SK-N-SH (cell line): Measurements from ENCODE around the gene EN1. TPM values are rescaled to one million over a fixed set of nuclear protein-coding genes. Genes with fewer than 3 reads are reported as not detected.

Source experiments
- CTCF ChIA-PET: fragments of 300-600, 350-600 bp; formaldehyde crosslinking; extraction: SDS; loops from one replicate; lab custom pipeline; 2021; lab: Yijun Ruan, JAX
- POLR2A ChIA-PET: fragments of 350-600 bp; sonication (Branson Sonifier 250); formaldehyde crosslinking; extraction: SDS; loops from one replicate; lab custom pipeline; 2020; ENCODE audit warnings: antibody characterized with exemption, inconsistent platforms; lab: Yijun Ruan, JAX
- DNase-seq: peaks from one replicate; pipeline ENCODE4 v3.0.0; 2012
- H2AFZ ChIP-seq: fragments of 200-600 bp; sonication (generic); 2 replicates; pipeline ENCODE4 v1.8.1; 2016; ENCODE audit warnings: antibody characterized with exemption, mild to moderate bottlenecking, low read depth
- H3F3A ChIP-seq: fragments of 200-600 bp; sonication (generic); replicated peaks from 2 replicates; pipeline ENCODE3; 2016; ENCODE audit warnings: antibody characterized with exemption, mild to moderate bottlenecking; ENCODE audit not compliant: insufficient read depth
- H3K27ac ChIP-seq, 2 experiments: fragments of 200-500 bp in 1 of 2; fragments of 200-600 bp in 1 of 2; sonication (Bioruptor generic) in 1 of 2; sonication (generic), shearing (Covaris generic) in 1 of 2; 2 replicates each; pipeline versions ENCODE4 v1.5.1 to v1.6.1; 2014 to 2016; ENCODE audit warnings: low read depth in 2 of 2, inconsistent platforms in 1 of 2, low read length in 1 of 2, mild to moderate bottlenecking in 1 of 2, mixed read lengths in 1 of 2
- H3K27me3 ChIP-seq: fragments of 200-600 bp; sonication (generic), shearing (Covaris generic); 2 replicates; pipeline ENCODE4 v1.6.1; 2016; ENCODE audit warnings: mixed run types; ENCODE audit not compliant: insufficient read depth
- H3K36me3 ChIP-seq, 2 experiments: fragments of 200-500 bp in 1 of 2; fragments of 200-600 bp in 1 of 2; sonication (Bioruptor generic) in 1 of 2; sonication (generic) in 1 of 2; replicated peaks in 1 of 2; 2 replicates each; pipeline versions ENCODE3 to v1.5.1; 2014 to 2016; ENCODE audit warnings: low read length in 1 of 2, mild to moderate bottlenecking in 1 of 2; ENCODE audit not compliant: insufficient read depth in 2 of 2, control insufficient read depth in 1 of 2
- H3K4me1 ChIP-seq, 2 experiments: fragments of 200-500 bp in 1 of 2; fragments of 200-600 bp in 1 of 2; sonication (Bioruptor generic) in 1 of 2; sonication (generic), shearing (Covaris generic) in 1 of 2; 2 replicates each; pipeline versions ENCODE4 v1.5.1 to v1.6.1; 2014 to 2016; ENCODE audit warnings: low read depth in 1 of 2, low read length in 1 of 2, mixed run types in 1 of 2; ENCODE audit not compliant: insufficient read depth in 2 of 2, control insufficient read depth in 1 of 2
- H3K4me2 ChIP-seq: fragments of 200-600 bp; sonication (generic), shearing (Covaris generic); 2 replicates; pipeline ENCODE4 v1.6.1; 2017; ENCODE audit warnings: mixed run types
- H3K4me3 ChIP-seq, 2 experiments: fragments of 200-500 bp in 1 of 2; fragments of 200-600 bp in 1 of 2; sonication (Bioruptor generic) in 1 of 2; sonication (generic), shearing (Covaris generic) in 1 of 2; 2 replicates each; pipeline versions ENCODE4 v1.5.1 to v1.8.1; 2014 to 2016; ENCODE audit warnings: low read depth in 2 of 2, inconsistent platforms in 1 of 2, low read length in 1 of 2, mild to moderate bottlenecking in 1 of 2, mixed read lengths in 1 of 2, moderate library complexity in 1 of 2
- H3K79me2 ChIP-seq: fragments of 200-600 bp; sonication (generic); 2 replicates; pipeline ENCODE4 v1.8.1; 2017; ENCODE audit warnings: mild to moderate bottlenecking; ENCODE audit not compliant: insufficient read depth
- H3K9ac ChIP-seq: fragments of 200-600 bp; sonication (generic); 2 replicates; pipeline ENCODE4 v1.6.1; 2017; ENCODE audit warnings: mixed run types
- H3K9me2 ChIP-seq: fragments of 200-600 bp; sonication (generic); 2 replicates; pipeline ENCODE4 v1.6.1; 2017; ENCODE audit warnings: mixed run types
- H3K9me3 ChIP-seq: fragments of 200-600 bp; sonication (generic); 2 replicates; pipeline ENCODE4 v1.6.1; 2017; ENCODE audit warnings: mixed run types, mild to moderate bottlenecking, moderate library complexity
- H4K20me1 ChIP-seq: fragments of 200-600 bp; sonication (generic); 2 replicates; pipeline ENCODE4 v1.6.1; 2017; ENCODE audit warnings: mild to moderate bottlenecking, mixed run types; ENCODE audit not compliant: insufficient read depth
- EP300 ChIP-seq, 2 experiments: IDR thresholded peaks; 2 replicates each; pipeline versions ENCODE4 v1.4.0 to v1.6.1; 2012; ENCODE audit warnings: borderline replicate concordance in 1 of 2, low read depth in 1 of 2, low read length in 1 of 2
- FOXJ3 ChIP-seq: sonication (generic); formaldehyde crosslinking; IDR thresholded peaks from 2 replicates; pipeline ENCODE4 v1.5.1; 2020; ENCODE audit warnings: mild to moderate bottlenecking, missing genetic modification reagents
- FOXM1 ChIP-seq: IDR thresholded peaks from 2 replicates; pipeline ENCODE4 v1.4.0; 2012; ENCODE audit warnings: low read depth, mild to moderate bottlenecking
- GABPA ChIP-seq: IDR thresholded peaks from 2 replicates; pipeline ENCODE4 v1.4.0; 2012; ENCODE audit warnings: low read depth, mild to moderate bottlenecking
- GATA2 ChIP-seq: sonication (generic); formaldehyde crosslinking; IDR thresholded peaks from 2 replicates; pipeline ENCODE4 v1.5.0; 2020; ENCODE audit warnings: mild to moderate bottlenecking, missing genetic modification reagents
- IRF3 ChIP-seq: fragments of 150-350 bp; IDR thresholded peaks from 2 replicates; pipeline ENCODE4 v1.6.1; 2016; ENCODE audit warnings: mild to moderate bottlenecking, low read depth, low read length
- MAX ChIP-seq: IDR thresholded peaks from 2 replicates; pipeline ENCODE4 v1.4.0; 2012; ENCODE audit warnings: low read depth
- NFIC ChIP-seq: IDR thresholded peaks from 2 replicates; pipeline ENCODE4 v1.4.0; 2012; ENCODE audit warnings: borderline replicate concordance
- PBX3 ChIP-seq: IDR thresholded peaks from 2 replicates; pipeline ENCODE4; 2012
- POLR2AphosphoS5 ChIP-seq: IDR thresholded peaks from 2 replicates; pipeline ENCODE4 v1.6.1; 2012; ENCODE audit warnings: low read depth, low read length
- RCOR1 ChIP-seq: fragments of 150-350 bp; IDR thresholded peaks from 2 replicates; pipeline ENCODE4 v1.6.1; 2017; ENCODE audit warnings: antibody characterized with exemption, low read length
- REST ChIP-seq: IDR thresholded peaks from 2 replicates; pipeline ENCODE4 v1.6.1; 2012; ENCODE audit warnings: mild to moderate bottlenecking, low read depth, low read length, moderate library complexity
- RFX5 ChIP-seq: IDR thresholded peaks from 2 replicates; pipeline ENCODE4 v1.6.1; 2012; ENCODE audit warnings: mild to moderate bottlenecking, improper control_type of control experiment, low read length
- RXRA ChIP-seq: IDR thresholded peaks from 2 replicates; pipeline ENCODE4 v1.4.0; 2012; ENCODE audit warnings: low read depth, mild to moderate bottlenecking, borderline replicate concordance
- SIN3A ChIP-seq: IDR thresholded peaks from 2 replicates; pipeline ENCODE4 v1.6.1; 2012; ENCODE audit warnings: low read depth, mild to moderate bottlenecking, low read length, moderate library complexity, borderline replicate concordance
- SMC3 ChIP-seq: IDR thresholded peaks from 2 replicates; pipeline ENCODE4 v1.6.1; 2012; ENCODE audit warnings: low read depth, low read length, improper control_type of control experiment
- TAF1 ChIP-seq: IDR thresholded peaks from 2 replicates; pipeline ENCODE4 v1.6.1; 2012; ENCODE audit warnings: low read depth, mild to moderate bottlenecking, low read length, moderate library complexity, borderline replicate concordance
- USF1 ChIP-seq: IDR thresholded peaks from 2 replicates; pipeline ENCODE4 v1.4.0; 2012; ENCODE audit warnings: low read depth, borderline replicate concordance
- YY1 ChIP-seq: IDR thresholded peaks from 2 replicates; pipeline ENCODE4 v1.4.0; 2012; ENCODE audit warnings: low read depth, mild to moderate bottlenecking
- ZBTB33 ChIP-seq: IDR thresholded peaks from 2 replicates; pipeline ENCODE4 v1.4.0; 2012; ENCODE audit warnings: low read depth, borderline replicate concordance
- WGBS: methylation state at CpG from one replicate; pipeline ENCODE4 v1.1.6; 2017; ENCODE audit warnings: low lambda C conversion rate; 5-methylcytosine and 5-hydroxymethylcytosine counted together
- polyA plus RNA-seq, 3 experiments: library from polyadenylated mRNA; depleted of rRNA; stranded (reverse); fragments of >200 nt; gene quantifications; 2 replicates each; pipeline ENCODE4 v1.2.3, GENCODE V29; 2012

Gene EN1
- polyA plus RNA-seq, 1 of the 3 experiments (the other 2 are of a cell fraction): not detected

- TF ChIP-seq SIN3A: no peak
- TF ChIP-seq REST: no peak
- TF ChIP-seq PBX3: no peak
- no peak for TF ChIP-seq ZBTB33
- no peak for TF ChIP-seq MAX
- TF ChIP-seq USF1: no peak
- TF ChIP-seq FOXM1: no peak
- no peak for TF ChIP-seq SMC3
- no peak for TF ChIP-seq TAF1
- no peak for TF ChIP-seq POLR2AphosphoS5
- no peak for TF ChIP-seq YY1
- TF ChIP-seq EP300 (IDR thresholded peaks at IDR 0.05; ENCODE audit: borderline replicate concordance in 1 of 2, low read depth in 1 of 2, low read length in 1 of 2): no peak
- no peak for TF ChIP-seq GATA2 (CRISPR knock-in tag)
- TF ChIP-seq IRF3: no peak
- no peak for TF ChIP-seq RXRA
- no peak for TF ChIP-seq RFX5
- TF ChIP-seq GABPA: no peak
- no peak for TF ChIP-seq RCOR1
- TF ChIP-seq NFIC: no peak
- TF ChIP-seq FOXJ3 (CRISPR knock-in tag): no peak
- TF ChIP-seq, all 33 proteins: peak for 0
- Histone ChIP-seq H4K20me1 (no peaks in the 10 kb centered on the region), H2AFZ (no peak overlapping the region), H3K4me2 (no peak overlapping the region), H3K9me3 (no peaks in the 10 kb centered on the region), H3K9me2 (no peaks in the 10 kb centered on the region), H3K9ac (no peak overlapping the region), H3K79me2 (no peaks in the 10 kb centered on the region), H3K4me1 (no peaks in the 10 kb centered on the region), H3K4me3 (no peak overlapping the region), H3K27me3 (peaks cover 13% of the 10 kb centered on the region; the same call in 1 of the 2 replicates), H3K36me3 (no peaks in the 10 kb centered on the region), H3F3A (no peaks in the 10 kb centered on the region), H3K27ac (no peak overlapping the region)
- ChIA-PET POLR2A (no interaction called here), CTCF (no interaction called here)
- 40% methylated on average over 5 of the region's 5 CpGs for WGBS
- DNase-seq: no peak
Measured at GRCh38 chr2:118803012-118803411, 44.4 kb downstream of the EN1 start.
